GM23248 (cell line): ENCODE data around the gene NHLRC3. TPM values are rescaled to one million over a fixed set of nuclear protein-coding genes. Genes with fewer than 3 reads are reported as not detected.
A peak's percentile ranks its signal among the peaks of the same experiment; 100 is the strongest.
"Not testable (repeated sequence)": the region's sequence is repeated elsewhere in the genome, so short reads cannot be mapped to it uniquely, and the experiment has no call there.

Source experiments
- DNase-seq: peaks from one replicate; pipeline ENCODE4 v3.0.0-alpha.2; 2015
- H2AFZ ChIP-seq: fragments of 200-600 bp; sonication (generic); 2 replicates; pipeline ENCODE4 v1.6.1; 2016; ENCODE audit warnings: antibody characterized with exemption
- H3F3A ChIP-seq: fragments of 200-600 bp; sonication (generic); 2 replicates; pipeline ENCODE4 v1.6.1; 2016; ENCODE audit warnings: mild to moderate bottlenecking, antibody characterized with exemption, mixed run types; ENCODE audit not compliant: insufficient read depth
- H3K27ac ChIP-seq: fragments of 200-600 bp; sonication (generic); 2 replicates; pipeline ENCODE4 v1.5.1; 2016; ENCODE audit warnings: mild to moderate bottlenecking
- H3K27me3 ChIP-seq: fragments of 200-600 bp; sonication (generic); replicated peaks from 2 replicates; pipeline ENCODE4 v1.6.1; 2016; ENCODE audit warnings: mild to moderate bottlenecking; ENCODE audit not compliant: insufficient read depth
- H3K36me3 ChIP-seq: fragments of 200-600 bp; sonication (generic); 2 replicates; pipeline ENCODE4 v1.6.1; 2016; ENCODE audit warnings: low read depth, mild to moderate bottlenecking
- H3K4me1 ChIP-seq: fragments of 200-600 bp; sonication (generic); 2 replicates; pipeline ENCODE4 v1.6.1; 2016; ENCODE audit warnings: mild to moderate bottlenecking; ENCODE audit not compliant: insufficient read depth
- H3K4me2 ChIP-seq: fragments of 200-600 bp; sonication (generic); one replicate; pipeline ENCODE4 v1.6.1; 2016; ENCODE audit warnings: mild to moderate bottlenecking; ENCODE audit not compliant: unreplicated experiment
- H3K4me3 ChIP-seq: fragments of 200-600 bp; sonication (generic); 2 replicates; pipeline ENCODE4 v1.5.1; 2016; ENCODE audit warnings: mild to moderate bottlenecking
- H3K79me2 ChIP-seq: fragments of 200-600 bp; sonication (generic); 2 replicates; pipeline ENCODE4 v1.6.1; 2016; ENCODE audit warnings: mild to moderate bottlenecking; ENCODE audit not compliant: insufficient read depth
- H3K9ac ChIP-seq: fragments of 200-600 bp; sonication (generic); 2 replicates; pipeline ENCODE4 v1.6.1; 2016; ENCODE audit warnings: mild to moderate bottlenecking
- H3K9me2 ChIP-seq: fragments of 200-600 bp; sonication (generic); 2 replicates; pipeline ENCODE4 v1.6.1; 2016; ENCODE audit warnings: mixed run types, mild to moderate bottlenecking, moderate library complexity; ENCODE audit not compliant: insufficient read depth
- H3K9me3 ChIP-seq: fragments of 200-600 bp; sonication (generic); one replicate; pipeline ENCODE4 v1.6.1; 2017; ENCODE audit warnings: low read depth
- H4K20me1 ChIP-seq: fragments of 200-600 bp; sonication (generic); 2 replicates; pipeline ENCODE4 v1.6.0; 2016; ENCODE audit not compliant: insufficient read depth
- EZH2 ChIP-seq: fragments of 200-600 bp; sonication (generic); IDR thresholded peaks from 2 replicates; pipeline ENCODE4 v1.6.1; 2018; ENCODE audit warnings: antibody characterized with exemption, mild to moderate bottlenecking; ENCODE audit not compliant: insufficient read depth, poor library complexity, severe bottlenecking
- EZH2phosphoT487 ChIP-seq: fragments of 200-600 bp; sonication (generic); IDR thresholded peaks from 2 replicates; pipeline ENCODE4 v1.6.1; 2018; ENCODE audit warnings: antibody characterized with exemption, moderate library complexity, mild to moderate bottlenecking, low read depth; ENCODE audit not compliant: insufficient read depth
- WGBS, 2 experiments: methylation state at CpG; one replicate each; pipeline ENCODE4 v1.1.6; 2015 to 2017; ENCODE audit warnings: low lambda C conversion rate in 2 of 2, low coverage in 1 of 2; ENCODE audit errors: missing lambda C conversion rate in 2 of 2; 5-methylcytosine and 5-hydroxymethylcytosine counted together
- in situ Hi-C: fragments of 300-500 bp; cut with MboI; formaldehyde crosslinking; loops from 2 replicates; pipeline ENCODE4 v1.15.0; 2020
- polyA plus RNA-seq: library from polyadenylated mRNA; unstranded; fragments of >200 nt; fragmentation: Nextera tagmentation; extraction: Ambion mirVana; gene quantifications from 2 replicates; pipeline ENCODE4 v1.2.1, GENCODE V29; 2016
- total RNA-seq: library from RNA; depleted of rRNA; stranded (reverse); fragments of >200 nt; shearing (Covaris generic); gene quantifications from 2 replicates; pipeline ENCODE4 v1.2.3, GENCODE V29; 2014; rRNA removed

The NHLRC3 gene, protein sequence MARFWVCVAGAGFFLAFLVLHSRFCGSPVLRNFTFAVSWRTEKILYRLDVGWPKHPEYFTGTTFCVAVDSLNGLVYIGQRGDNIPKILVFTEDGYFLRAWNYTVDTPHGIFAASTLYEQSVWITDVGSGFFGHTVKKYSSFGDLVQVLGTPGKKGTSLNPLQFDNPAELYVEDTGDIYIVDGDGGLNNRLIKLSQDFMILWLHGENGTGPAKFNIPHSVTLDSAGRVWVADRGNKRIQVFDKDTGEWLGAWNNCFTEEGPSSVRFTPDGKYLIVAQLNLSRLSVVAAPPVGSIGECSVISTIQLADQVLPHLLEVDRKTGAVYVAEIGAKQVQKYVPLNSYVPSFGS
- total RNA-seq (7.6 and 12.9 TPM in 2 replicates), polyA plus RNA-seq (6.6 and 7.8 TPM in 2 replicates)

DNA sequence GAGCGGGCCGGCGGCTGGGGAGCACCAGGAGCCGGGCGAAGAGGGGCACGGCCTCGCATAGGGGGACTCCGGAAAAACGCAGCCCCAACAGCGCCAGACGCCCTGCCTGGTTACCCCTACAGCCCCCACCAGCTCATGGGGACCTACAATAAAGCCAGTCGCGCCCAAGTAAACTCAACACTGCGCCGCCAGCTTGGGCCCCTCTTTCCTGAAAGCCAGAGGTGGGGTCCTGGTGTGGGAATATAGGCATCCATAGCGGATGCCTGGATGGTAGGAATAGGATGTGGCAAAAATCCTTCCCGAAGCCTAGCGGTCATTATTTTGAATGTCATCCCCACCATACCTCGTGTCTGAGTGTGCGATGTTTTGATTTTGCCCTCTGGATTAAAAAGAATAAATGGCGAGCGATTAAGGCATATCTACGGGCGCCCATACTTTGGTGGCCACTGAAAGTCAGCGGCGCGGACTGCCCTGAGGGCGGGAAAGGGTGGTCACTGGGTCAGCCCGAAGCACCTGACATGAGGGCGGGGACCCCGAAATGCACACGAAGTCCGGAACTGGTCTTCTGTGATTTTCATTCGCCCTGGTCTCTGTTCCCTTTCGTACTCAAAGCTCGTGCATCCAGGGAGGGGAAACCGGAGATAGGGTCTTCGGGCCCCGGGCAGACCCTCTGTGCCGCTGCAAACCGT lies at the start of gene NHLRC3, which contains the start of gene PROSER1:
TSS of gene NHLRC3 (plus strand) at position 577 of the 689 bp plus-strand sequence. CDS start 184 bp downstream, outside the sequence.
TSS of gene PROSER1 (minus strand) at position 210 of the 689 bp plus-strand sequence. CDS start 847 bp downstream, outside the sequence.
- Histone ChIP-seq H3K36me3 (no peaks in the 10 kb centered on the region), H3K9ac (peak within 1 kb of the TSS; percentile 88), H3K4me1 (peaks cover 17% of the 10 kb centered on the region), H3K79me2 (peaks cover 58% of the 10 kb centered on the region), H3K27me3 (no peaks in the 10 kb centered on the region), H3K9me3 (no peaks in the 10 kb centered on the region), H2AFZ (peak within 1 kb of the TSS; percentile 99), H3K4me3 (peak within 1 kb of the TSS; percentile 97), H3K27ac (peak within 1 kb of the TSS; percentile 65), H3K4me2 (peak within 1 kb of the TSS; percentile 98), H3K9me2 (no peaks in the 10 kb centered on the region), H3F3A (no peaks in the 10 kb centered on the region), H4K20me1 (0 out of 2 replicates have a peak, but pooled peaks cover 4% of the 10 kb centered on the region)
- TF ChIP-seq EZH2: no peak
- no peak for TF ChIP-seq EZH2phosphoT487
- in situ Hi-C loops: loop anchor here (25.0 kb wide), 1 partner anchor 574 kb away; the partner anchor contains the start of gene LHFPL6
- peak; percentile 94 for DNase-seq
- WGBS, 2 experiments: 0 to 1% methylated on average over 37 to 41 of the region's 41 CpGs

DNA sequence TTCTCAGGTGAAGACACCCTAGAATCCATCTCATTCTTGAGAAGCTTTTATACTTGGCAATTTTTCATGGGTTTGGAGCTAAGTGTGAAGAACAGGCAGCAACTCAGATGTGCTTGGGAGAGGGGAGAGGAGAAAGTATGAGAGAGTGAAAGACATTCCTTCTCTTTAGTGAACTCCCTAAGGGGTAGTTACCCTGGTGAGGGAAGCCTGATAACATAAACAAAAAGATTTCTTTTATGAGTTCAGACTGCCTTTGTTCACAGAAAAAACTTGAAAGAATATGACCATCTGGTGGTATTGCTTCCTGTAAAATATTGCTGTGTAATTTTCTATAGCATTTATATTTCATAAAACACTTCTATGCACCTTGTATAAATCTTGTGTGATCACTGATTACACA lies 47.6 kb upstream of the NHLRC3 start, which contains the start of gene STOML3:
TSS of gene STOML3 (minus strand) at position 139 of the 400 bp plus-strand sequence. CDS start at position 29, 110 bp downstream.
- H3K36me3 ChIP-seq: no peaks in the 10 kb centered on the region
- no peak within 1 kb of the TSS for H3K27ac ChIP-seq
- H3F3A ChIP-seq: no peaks in the 10 kb centered on the region
- H3K4me3 ChIP-seq: no peak within 1 kb of the TSS
- TF ChIP-seq EZH2 (no peak), EZH2phosphoT487 (no peak)
- H2AFZ ChIP-seq: no peak within 1 kb of the TSS
- no peaks in the 10 kb centered on the region for H3K9me3 ChIP-seq
- H3K9ac ChIP-seq: no peak within 1 kb of the TSS
- no peaks in the 10 kb centered on the region for H3K4me1 ChIP-seq
- no peaks in the 10 kb centered on the region for H4K20me1 ChIP-seq
- H3K27me3 ChIP-seq: no peaks in the 10 kb centered on the region; the same call in 1 of the 2 replicates
- H3K9me2 ChIP-seq: no peaks in the 10 kb centered on the region
- H3K79me2 ChIP-seq: no peaks in the 10 kb centered on the region
- no peak within 1 kb of the TSS for H3K4me2 ChIP-seq
- no peak for DNase-seq
- in situ Hi-C loops: no loop called here

DNA sequence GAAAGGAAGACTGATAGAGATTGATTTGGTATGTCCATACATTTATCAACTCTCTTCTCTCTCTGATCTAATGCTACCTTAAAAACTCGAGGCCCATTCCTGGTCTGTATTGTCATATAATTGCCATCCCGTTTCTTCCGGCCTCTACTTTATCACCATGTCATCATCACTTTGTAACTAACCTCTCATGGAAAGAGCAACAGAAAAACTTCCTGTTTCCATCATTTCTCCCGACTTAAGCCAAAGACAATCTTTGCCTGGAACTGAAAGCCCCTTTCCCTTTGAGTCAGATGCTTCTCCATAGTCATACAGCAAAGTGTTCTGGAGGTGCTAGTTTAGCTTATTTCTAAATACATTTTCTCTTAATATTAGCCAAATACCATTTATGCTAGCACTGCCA lies 44.9 kb upstream of the NHLRC3 start:
- Histone ChIP-seq H3K27me3 (no peaks in the 10 kb centered on the region; the same call in 1 of the 2 replicates), H3F3A (no peaks in the 10 kb centered on the region), H3K4me3 (no peak overlapping the region), H3K9me3 (no peaks in the 10 kb centered on the region), H4K20me1 (no peaks in the 10 kb centered on the region), H3K4me1 (no peaks in the 10 kb centered on the region), H2AFZ (no peak overlapping the region), H3K9ac (no peak overlapping the region), H3K9me2 (no peaks in the 10 kb centered on the region), H3K79me2 (no peaks in the 10 kb centered on the region), H3K27ac (no peak overlapping the region), H3K4me2 (no peak overlapping the region), H3K36me3 (no peaks in the 10 kb centered on the region)
- in situ Hi-C loops: no loop called here
- no peak for DNase-seq
- WGBS, 2 experiments: 32 to 40% methylated on average over 4 of the region's 4 CpGs
- no peak for TF ChIP-seq EZH2

DNA sequence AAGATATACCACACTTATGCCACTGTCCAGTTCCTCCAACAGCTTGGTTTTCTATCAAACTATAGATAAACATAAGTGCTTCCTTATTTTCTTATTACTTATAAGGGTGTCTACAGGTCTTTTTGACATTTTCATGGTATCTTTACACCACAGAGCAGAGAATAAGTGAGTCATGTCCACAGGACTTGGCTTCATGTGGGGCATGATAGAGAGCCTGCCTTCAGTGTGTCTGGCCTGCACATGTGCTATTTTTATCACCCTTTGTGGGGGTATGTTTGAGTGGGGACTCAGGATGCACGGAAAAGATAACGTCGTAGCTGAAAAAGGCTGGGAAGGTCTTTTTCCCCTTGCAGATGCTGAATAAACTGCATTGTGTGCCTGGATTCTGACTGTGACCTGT lies 39.5 kb upstream of the NHLRC3 start:
- Histone ChIP-seq H4K20me1 (no peaks in the 10 kb centered on the region), H3K9me3 (no peaks in the 10 kb centered on the region), H2AFZ (no peak overlapping the region), H3K79me2 (no peaks in the 10 kb centered on the region), H3K27ac (no peak overlapping the region), H3K4me1 (no peaks in the 10 kb centered on the region), H3K9ac (no peak overlapping the region), H3K4me3 (no peak overlapping the region), H3F3A (no peaks in the 10 kb centered on the region), H3K9me2 (no peaks in the 10 kb centered on the region), H3K27me3 (no peaks in the 10 kb centered on the region), H3K4me2 (no peak overlapping the region), H3K36me3 (no peaks in the 10 kb centered on the region)
- DNase-seq: no peak
- in situ Hi-C loops: no loop called here
- no peak for TF ChIP-seq EZH2
- TF ChIP-seq EZH2phosphoT487: no peak
- 17 to 27% methylated on average over 3 of the region's 3 CpGs for WGBS, 2 experiments

DNA sequence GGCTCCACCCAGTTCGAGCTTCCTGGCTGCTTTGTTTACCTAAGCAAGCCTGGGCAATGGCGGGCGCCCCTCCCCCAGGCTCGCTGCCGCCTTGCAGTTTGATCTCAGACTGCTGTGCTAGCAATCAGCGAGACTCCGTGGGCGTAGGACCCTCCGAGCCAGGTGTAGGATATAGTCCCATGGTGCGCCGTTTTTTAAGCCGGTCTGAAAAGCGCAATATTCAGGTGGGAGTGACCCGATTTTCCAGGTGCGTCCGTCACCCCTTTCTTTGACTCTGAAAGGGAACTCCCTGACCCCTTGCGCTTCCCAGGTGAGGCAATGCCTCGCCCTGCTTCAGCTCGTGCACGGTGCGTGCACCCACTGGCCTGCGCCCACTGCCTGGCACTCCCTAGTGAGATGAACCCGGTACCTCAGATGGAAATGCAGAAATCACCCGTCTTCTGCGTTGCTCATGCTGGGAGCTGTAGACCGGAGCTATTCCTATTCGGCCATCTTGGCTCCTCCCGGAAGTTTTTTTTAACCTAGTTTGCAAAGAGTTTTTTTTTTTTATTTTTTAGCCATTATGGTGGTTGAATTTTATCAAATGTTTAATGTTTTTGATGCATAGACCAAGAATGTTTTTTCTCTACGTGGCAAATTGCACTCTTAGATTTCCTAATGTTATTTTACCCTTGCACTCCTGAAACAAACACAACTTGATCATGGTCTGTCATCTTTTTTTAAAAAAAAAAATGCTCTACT lies 31.7 kb upstream of the NHLRC3 start:
- H2AFZ ChIP-seq, DNase-seq, H3K4me2 ChIP-seq, in situ Hi-C loops, H3K9ac ChIP-seq, H3K27ac ChIP-seq, H4K20me1 ChIP-seq, H3K27me3 ChIP-seq, H3F3A ChIP-seq, H3K4me3 ChIP-seq, H3K79me2 ChIP-seq, H3K9me3 ChIP-seq, H3K4me1 ChIP-seq, H3K9me2 ChIP-seq: not testable (repeated sequence)
- 87 to 91% methylated on average over 28 to 29 of the region's 29 CpGs for WGBS, 2 experiments
- peaks cover 22% of the 10 kb centered on the region for H3K36me3 ChIP-seq
